ENCODE measurements around the gene PRPF4. TPM values are rescaled to one million over a fixed set of nuclear protein-coding genes. Genes with fewer than 3 reads are reported as not detected.
"Not testable (repeated sequence)": the region's sequence is repeated elsewhere in the genome, so short reads cannot be mapped to it uniquely, and the experiment has no call there.

The PRPF4 gene
- total and polyA plus RNA-seq, 11 donors: 5.1 to 24.6 (median 13.8) TPM

GRCh38 chr9:113293285-113293878 lies 17.9 kb downstream of the PRPF4 start:
- no peak for TF ChIP-seq POLR2A (IDR thresholded peaks at IDR 0.05)
- TF ChIP-seq CTCF (IDR thresholded peaks at IDR 0.05): no peak
- Histone ChIP-seq H3K36me3 (peaks cover 0 to 60% (median 57%) of the 10 kb centered on the region in 9 donors), H3K4me1 (peaks cover 0 to 13% (median 0%) of the 10 kb centered on the region in 12 donors), H3K9me3 (no peaks in the 10 kb centered on the region), H3K27me3 (no peaks in the 10 kb centered on the region), H3K27ac (no peak overlapping the region), H3K4me3 (no peak overlapping the region)
- 89 to 92% (median 91%) methylated on average over 7 of the region's 7 CpGs for WGBS, 4 donors
- ATAC-seq (no peak), DNase-seq (no peak)
- intact Hi-C loops (cut with DNase I): loop anchor here in 1 of 10 donors (10.0 kb wide), 1 partner anchor 371 kb away; no protein-coding TSS in a partner anchor

- WGBS, 4 donors: 83 to 93% (median 87%) methylated on average over 8 of the region's 8 CpGs
- not testable (repeated sequence) for H3K27me3 ChIP-seq, H3K9me3 ChIP-seq, DNase-seq, H3K4me3 ChIP-seq, ATAC-seq, H3K27ac ChIP-seq, H3K4me1 ChIP-seq
- intact Hi-C loops (cut with DNase I): loop anchor here in 1 of 10 donors (10.0 kb wide), 1 partner anchor 369 kb away; no protein-coding TSS in a partner anchor
- peaks cover 0 to 31% (median 28%) of the 10 kb centered on the region in 9 donors for H3K36me3 ChIP-seq
These were observed 20.8 kb downstream of the PRPF4 start for GRCh38 chr9:113296247-113296646.

- Histone ChIP-seq H3K27me3 (no peaks in the 10 kb centered on the region), H3K9me3 (no peaks in the 10 kb centered on the region), H3K27ac (no peak overlapping the region), H3K4me1 (peaks cover 0 to 9% (median 0%) of the 10 kb centered on the region in 12 donors), H3K36me3 (peaks cover 0 to 24% (median 21%) of the 10 kb centered on the region in 9 donors), H3K4me3 (no peak overlapping the region)
- WGBS, 4 donors: 74 to 82% (median 79%) methylated on average over 9 of the region's 9 CpGs
- TF ChIP-seq CTCF (IDR thresholded peaks at IDR 0.05) (no peak), POLR2A (IDR thresholded peaks at IDR 0.05) (no peak)
- intact Hi-C loops (cut with DNase I): loop anchor here in 1 of 10 donors (10.0 kb wide), 1 partner anchor 368 kb away; no protein-coding TSS in a partner anchor
- DNase-seq: no peak
- no peak for ATAC-seq
These were observed 21.5 kb downstream of the PRPF4 start for GRCh38 chr9:113296796-113297558.

- Histone ChIP-seq H3K36me3 (peaks cover 0 to 11% (median 8%) of the 10 kb centered on the region in 9 donors), H3K4me3 (no peak overlapping the region), H3K27ac (no peak overlapping the region), H3K9me3 (no peaks in the 10 kb centered on the region), H3K27me3 (no peaks in the 10 kb centered on the region), H3K4me1 (peaks cover 0 to 9% (median 0%) of the 10 kb centered on the region in 12 donors)
- ATAC-seq (no peak), DNase-seq (no peak)
- 86 to 94% (median 87%) methylated on average over 7 to 8 of the region's 8 CpGs for WGBS, 4 donors
- TF ChIP-seq CTCF (IDR thresholded peaks at IDR 0.05) (no peak), POLR2A (IDR thresholded peaks at IDR 0.05) (no peak)
- intact Hi-C loops (cut with DNase I): loop anchor here in 1 of 10 donors (10.0 kb wide), 1 partner anchor 366 kb away; no protein-coding TSS in a partner anchor
These were observed 22.9 kb downstream of the PRPF4 start for GRCh38 chr9:113298311-113298710.
